Placental epithelial cell (primary cell): ENCODE measurements around the gene NUDT1. TPM values are rescaled to one million over a fixed set of nuclear protein-coding genes. Genes with fewer than 3 reads are reported as not detected.

Experiments used
- total RNA-seq: library from RNA; depleted of rRNA; stranded (reverse); fragments of >200 nt; gene quantifications from 2 replicates; pipeline ENCODE4 v1.2.3, GENCODE V29; 2012

Gene NUDT1
- total RNA-seq, result 7.1 and 26.9 TPM in 2 replicates

GRCh38 chr7:2241580-2242540 lies at the start of gene NUDT1, which contains the start of gene MRM2:
Gene NUDT1, plus strand, starts transcription at chr7:2242226. Its CDS starts 2,349 bp downstream, at chr7:2244575.
Gene MRM2, minus strand, starts transcription at chr7:2242205. Its CDS starts 36 bp downstream, at chr7:2242169.

GRCh38 chr7:2232766-2233520 lies 9.1 kb upstream of the NUDT1 start, which contains the start of gene MAD1L1:
Gene MAD1L1, minus strand, starts transcription at chr7:2232945. Its CDS starts 2,812 bp downstream, at chr7:2230133.

Other genes starting within 250 kb of the NUDT1 start
- gene MAD1L1, start 9.3 kb upstream of the NUDT1 start, total RNA-seq, result 29.4 and 44.6 TPM in 2 replicates
- 18.5 and 19.8 TPM in 2 replicates for gene MRM2, start within 50 bp of the NUDT1 start, total RNA-seq
- 12.5 and 14.9 TPM in 2 replicates for gene SNX8, start 72.2 kb downstream of the NUDT1 start, total RNA-seq
- 117 and 138 TPM in 2 replicates for gene EIF3B, start 112.6 kb downstream of the NUDT1 start, total RNA-seq
- gene CHST12, start 161.4 kb downstream of the NUDT1 start, total RNA-seq, result 3.5 and 7.3 TPM in 2 replicates
- gene GRIFIN, start 234.2 kb downstream of the NUDT1 start, total RNA-seq, result not detected in 2 replicates